Chondrocyte (in vitro differentiated cells): Measurements from ENCODE around the gene PHOSPHO1. TPM values are rescaled to one million over a fixed set of nuclear protein-coding genes. Genes with fewer than 3 reads are reported as not detected.

Source experiments
- DNase-seq: peaks from one replicate; pipeline ENCODE4 v3.0.0; 2021; ENCODE audit warnings: mixed read lengths, low spot score
- H3K27ac Mint-ChIP-seq: one replicate; pipeline ENCODE4 v1.8.0; 2021; ENCODE audit warnings: mild to moderate bottlenecking, moderate library complexity, mixed read lengths; ENCODE audit not compliant: unreplicated experiment
- H3K27me3 Mint-ChIP-seq: 2 replicates; pipeline ENCODE4 v1.8.0; 2021; ENCODE audit warnings: low read depth, mixed read lengths
- H3K36me3 Mint-ChIP-seq: 2 replicates; pipeline ENCODE4 v1.8.0; 2021; ENCODE audit warnings: low read depth, mixed read lengths
- H3K4me1 Mint-ChIP-seq: 2 replicates; pipeline ENCODE4 v1.8.0; 2021; ENCODE audit warnings: low read depth, mild to moderate bottlenecking, mixed read lengths
- H3K4me3 Mint-ChIP-seq: one replicate; pipeline ENCODE4 v1.8.0; 2021; ENCODE audit warnings: mild to moderate bottlenecking, moderate library complexity, mixed read lengths; ENCODE audit not compliant: unreplicated experiment
- H3K9me3 Mint-ChIP-seq: 2 replicates; pipeline ENCODE4 v1.8.0; 2021; ENCODE audit warnings: low read depth, mixed read lengths
- total RNA-seq: library from RNA; stranded (reverse); gene quantifications from 3 replicates; pipeline ENCODE4 v1.2.1, GENCODE V29; 2021
- TF ChIP-seq, protein P1 (sequence below): fragments of 200-600 bp; sonication (generic); IDR thresholded peaks from 2 replicates; pipeline ENCODE4 v1.5.0; 2021; ENCODE audit warnings: antibody characterized with exemption, mild to moderate bottlenecking, moderate library complexity

The PHOSPHO1 gene
- total RNA-seq, 1 donor from 2014 or later: not detected

DNA sequence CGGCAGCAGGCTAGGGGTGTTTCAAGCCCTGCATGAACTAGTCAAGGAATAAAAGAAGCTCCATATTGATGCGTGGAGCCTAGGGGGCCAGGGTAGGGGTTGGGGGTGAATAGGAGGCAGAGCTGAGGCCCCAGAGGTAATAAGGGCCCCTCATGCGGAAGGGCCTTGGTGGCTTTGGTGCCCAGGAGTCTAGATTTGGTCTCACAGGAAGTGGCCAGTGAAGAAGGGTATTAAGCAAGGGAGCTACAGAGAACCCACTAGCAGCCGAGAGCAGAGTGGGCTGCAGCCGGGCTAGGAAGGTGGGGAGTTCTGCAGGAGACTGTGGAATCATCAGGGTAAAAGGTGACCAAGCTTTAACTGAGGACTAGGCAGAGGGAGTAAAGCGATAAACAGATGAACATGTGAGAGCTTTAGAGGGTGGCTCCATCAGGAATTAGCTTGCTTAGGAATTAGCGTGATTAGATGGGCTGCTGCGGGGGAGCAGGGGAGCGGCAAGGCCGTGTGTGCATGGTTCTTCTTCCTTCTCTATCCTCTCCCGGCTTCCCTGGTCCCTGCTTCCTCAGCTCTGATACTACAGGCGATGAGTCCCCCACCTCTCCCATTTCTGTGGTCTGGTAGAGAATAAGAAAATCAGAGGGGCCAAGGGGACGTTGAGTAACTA is 30.0 kb downstream of the PHOSPHO1 start:
- Mint-ChIP-seq H3K27ac (no peak overlapping the region), H3K36me3 (no peaks in the 10 kb centered on the region), H3K4me1 (no peaks in the 10 kb centered on the region), H3K9me3 (no peaks in the 10 kb centered on the region), H3K27me3 (no peaks in the 10 kb centered on the region), H3K4me3 (no peak overlapping the region)
- TF ChIP-seq, protein P1, sequence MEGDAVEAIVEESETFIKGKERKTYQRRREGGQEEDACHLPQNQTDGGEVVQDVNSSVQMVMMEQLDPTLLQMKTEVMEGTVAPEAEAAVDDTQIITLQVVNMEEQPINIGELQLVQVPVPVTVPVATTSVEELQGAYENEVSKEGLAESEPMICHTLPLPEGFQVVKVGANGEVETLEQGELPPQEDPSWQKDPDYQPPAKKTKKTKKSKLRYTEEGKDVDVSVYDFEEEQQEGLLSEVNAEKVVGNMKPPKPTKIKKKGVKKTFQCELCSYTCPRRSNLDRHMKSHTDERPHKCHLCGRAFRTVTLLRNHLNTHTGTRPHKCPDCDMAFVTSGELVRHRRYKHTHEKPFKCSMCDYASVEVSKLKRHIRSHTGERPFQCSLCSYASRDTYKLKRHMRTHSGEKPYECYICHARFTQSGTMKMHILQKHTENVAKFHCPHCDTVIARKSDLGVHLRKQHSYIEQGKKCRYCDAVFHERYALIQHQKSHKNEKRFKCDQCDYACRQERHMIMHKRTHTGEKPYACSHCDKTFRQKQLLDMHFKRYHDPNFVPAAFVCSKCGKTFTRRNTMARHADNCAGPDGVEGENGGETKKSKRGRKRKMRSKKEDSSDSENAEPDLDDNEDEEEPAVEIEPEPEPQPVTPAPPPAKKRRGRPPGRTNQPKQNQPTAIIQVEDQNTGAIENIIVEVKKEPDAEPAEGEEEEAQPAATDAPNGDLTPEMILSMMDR: no peak
- no peak for DNase-seq

DNA sequence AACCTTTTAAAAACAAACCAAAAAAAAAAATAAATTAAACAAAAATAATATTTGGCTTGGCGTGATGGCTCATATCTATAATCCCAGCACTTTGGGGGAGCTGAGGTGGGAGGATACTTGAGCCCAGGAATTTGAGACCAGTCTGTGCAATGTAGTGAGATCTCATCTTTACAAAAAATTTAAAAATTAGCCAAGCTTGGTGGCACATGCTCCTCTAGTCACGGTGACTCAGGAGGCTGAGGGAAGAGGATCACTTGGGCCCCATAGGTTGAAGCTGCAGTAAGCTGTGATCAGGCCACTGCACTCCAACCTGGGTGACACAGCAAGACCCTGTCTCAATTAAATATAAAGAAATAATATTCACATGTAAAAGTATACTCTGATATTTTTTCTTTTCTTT is 32.4 kb downstream of the PHOSPHO1 start:
- Mint-ChIP-seq H3K9me3 (no peaks in the 10 kb centered on the region), H3K27me3 (no peaks in the 10 kb centered on the region), H3K36me3 (no peaks in the 10 kb centered on the region), H3K27ac (no peak overlapping the region), H3K4me3 (no peak overlapping the region), H3K4me1 (peaks cover 9% of the 10 kb centered on the region)
- TF ChIP-seq, protein P1: no peak
- DNase-seq: no peak

DNA sequence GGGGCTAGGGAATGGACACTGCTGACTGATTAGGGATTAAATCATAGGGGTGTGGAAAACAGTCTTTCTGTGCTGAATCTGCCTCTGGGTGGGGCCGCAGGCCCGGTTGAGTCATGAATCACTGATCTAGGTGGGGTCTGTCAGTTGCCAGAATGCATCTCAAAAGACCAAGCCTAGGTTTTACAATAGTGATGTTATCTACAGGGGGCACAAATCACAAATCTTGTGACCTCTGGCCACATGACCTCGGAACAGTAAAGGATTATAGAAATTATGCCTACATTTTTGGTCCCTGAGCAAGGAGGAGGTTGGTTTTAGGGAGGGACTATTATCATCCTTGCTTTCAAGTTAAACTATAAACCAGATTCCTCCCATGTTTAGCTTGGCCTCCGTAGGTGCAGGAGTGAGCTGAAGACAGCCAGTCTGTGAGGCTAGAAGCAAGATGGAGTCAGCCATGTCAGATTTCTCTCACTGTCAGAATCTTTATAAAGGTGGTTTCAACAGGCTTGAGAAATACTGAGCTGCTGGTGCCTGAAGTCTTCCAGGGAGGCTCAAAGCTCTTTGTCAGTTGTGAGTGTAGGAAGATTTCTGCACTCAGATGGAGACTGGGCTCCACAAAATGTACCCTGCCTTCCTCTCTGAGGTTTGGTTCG is 33.1 kb downstream of the PHOSPHO1 start:
- Mint-ChIP-seq H3K27me3 (no peaks in the 10 kb centered on the region), H3K4me1 (peaks cover 12% of the 10 kb centered on the region), H3K27ac (no peak overlapping the region), H3K36me3 (no peaks in the 10 kb centered on the region), H3K9me3 (no peaks in the 10 kb centered on the region), H3K4me3 (no peak overlapping the region)
- no peak for DNase-seq
- TF ChIP-seq, protein P1: no peak

DNA sequence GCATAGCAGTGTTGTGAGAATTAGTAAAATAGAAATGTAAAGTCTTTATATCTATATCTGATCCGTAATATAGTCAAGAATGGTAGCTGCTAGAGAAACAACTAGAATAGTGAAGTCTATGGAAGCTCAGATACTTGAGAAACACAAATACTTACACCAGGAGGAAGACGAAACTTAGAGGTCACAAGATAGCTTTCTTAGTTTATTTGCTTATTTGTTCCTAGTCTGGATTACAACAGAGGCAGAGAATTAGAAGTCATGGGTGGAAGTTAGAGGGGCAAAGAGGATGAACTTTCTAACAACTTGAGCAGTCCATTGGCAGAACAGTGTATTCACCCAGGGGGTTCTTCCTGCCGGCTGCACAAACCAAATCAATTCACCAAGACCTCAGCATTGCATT is 34.1 kb downstream of the PHOSPHO1 start:
- Mint-ChIP-seq H3K9me3 (no peaks in the 10 kb centered on the region), H3K27me3 (no peaks in the 10 kb centered on the region), H3K4me1 (peaks cover 15% of the 10 kb centered on the region), H3K4me3 (no peak overlapping the region), H3K36me3 (no peaks in the 10 kb centered on the region), H3K27ac (no peak overlapping the region)
- DNase-seq: no peak
- TF ChIP-seq, protein P1: no peak

DNA sequence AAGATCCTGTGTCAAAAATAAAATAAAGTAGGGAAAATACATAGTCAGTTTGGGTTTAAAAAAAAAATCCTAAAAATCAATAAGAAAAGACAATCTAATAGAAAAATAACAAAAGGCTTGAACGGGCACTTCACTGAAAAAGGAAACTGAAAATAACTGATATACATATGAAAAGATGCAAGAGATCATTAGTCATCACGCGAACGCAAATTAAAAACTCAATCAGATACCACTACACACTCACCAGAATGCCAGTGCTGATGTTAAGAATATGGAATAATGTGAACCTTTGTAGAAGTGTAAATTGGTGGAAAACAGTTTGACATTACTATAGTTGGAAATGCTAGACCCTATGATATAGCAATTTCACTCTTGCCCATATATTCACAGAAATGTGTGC is 34.8 kb downstream of the PHOSPHO1 start:
- no peaks in the 10 kb centered on the region for H3K9me3 Mint-ChIP-seq
- no peak overlapping the region for H3K4me3 Mint-ChIP-seq
- TF ChIP-seq, protein P1: no peak
- H3K27me3 Mint-ChIP-seq: no peaks in the 10 kb centered on the region
- no peak for DNase-seq
- H3K27ac Mint-ChIP-seq: peak overlapping the region; percentile 47
- H3K4me1 Mint-ChIP-seq: peaks cover 16% of the 10 kb centered on the region
- no peaks in the 10 kb centered on the region for H3K36me3 Mint-ChIP-seq
